D721Med (cell line): Measurements from ENCODE around the gene C17orf113.

Experiments
- DNase-seq: peaks from one replicate; pipeline ENCODE4 v3.0.0; 2011; ENCODE audit warnings: low spot score; ENCODE audit not compliant: insufficient read length
- FAIRE-seq: peaks from 2 replicates; lab custom pipeline; 2011; peaks lifted over from hg19 to GRCh38; lab: Jason Lieb, UNC
- TF ChIP-seq, protein P1 (sequence below): IDR thresholded peaks from 2 replicates; pipeline ENCODE4 v1.5.1; 2012; ENCODE audit warnings: mild to moderate bottlenecking, control low read depth; ENCODE audit not compliant: insufficient read depth; ENCODE audit errors: missing control alignments

The C17orf113 gene

DNA sequence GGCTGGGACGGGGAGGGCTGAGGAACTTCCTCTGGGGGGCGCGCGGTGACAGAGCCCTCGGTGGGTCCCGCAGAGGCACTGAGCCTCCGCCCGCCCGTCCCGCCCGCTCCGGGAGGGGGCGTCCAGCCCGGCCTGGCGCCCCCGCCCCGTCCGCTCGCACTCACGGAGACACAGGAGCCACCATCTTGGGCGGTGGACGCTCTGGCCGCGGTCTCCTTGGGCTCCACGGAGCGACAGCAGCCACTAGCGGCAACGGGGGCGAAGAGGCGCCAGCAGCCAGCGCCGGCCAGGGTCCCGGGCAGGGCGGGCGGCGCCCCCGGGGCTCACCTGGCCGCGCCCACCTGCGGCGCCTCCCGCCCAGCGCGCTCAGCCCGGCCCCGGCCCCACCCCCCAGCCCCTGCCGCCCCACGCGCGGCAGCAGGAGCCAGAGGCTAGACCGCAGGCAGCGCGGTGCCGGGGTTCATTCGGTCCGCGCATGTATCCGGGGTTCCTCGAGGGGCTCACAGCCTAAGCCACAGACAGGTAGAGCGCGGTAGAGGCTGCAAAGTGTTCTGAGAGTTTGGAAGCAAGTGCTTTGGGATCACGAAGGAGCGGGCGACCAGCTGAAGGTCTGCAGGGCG, at the start of gene C17orf113:
C17orf113 (minus strand) TSS at position 209 of the 620 bp plus-strand sequence. CDS start 7,225 bp downstream, outside the sequence.
- peak; percentile 90 for DNase-seq
- TF ChIP-seq, protein P1, sequence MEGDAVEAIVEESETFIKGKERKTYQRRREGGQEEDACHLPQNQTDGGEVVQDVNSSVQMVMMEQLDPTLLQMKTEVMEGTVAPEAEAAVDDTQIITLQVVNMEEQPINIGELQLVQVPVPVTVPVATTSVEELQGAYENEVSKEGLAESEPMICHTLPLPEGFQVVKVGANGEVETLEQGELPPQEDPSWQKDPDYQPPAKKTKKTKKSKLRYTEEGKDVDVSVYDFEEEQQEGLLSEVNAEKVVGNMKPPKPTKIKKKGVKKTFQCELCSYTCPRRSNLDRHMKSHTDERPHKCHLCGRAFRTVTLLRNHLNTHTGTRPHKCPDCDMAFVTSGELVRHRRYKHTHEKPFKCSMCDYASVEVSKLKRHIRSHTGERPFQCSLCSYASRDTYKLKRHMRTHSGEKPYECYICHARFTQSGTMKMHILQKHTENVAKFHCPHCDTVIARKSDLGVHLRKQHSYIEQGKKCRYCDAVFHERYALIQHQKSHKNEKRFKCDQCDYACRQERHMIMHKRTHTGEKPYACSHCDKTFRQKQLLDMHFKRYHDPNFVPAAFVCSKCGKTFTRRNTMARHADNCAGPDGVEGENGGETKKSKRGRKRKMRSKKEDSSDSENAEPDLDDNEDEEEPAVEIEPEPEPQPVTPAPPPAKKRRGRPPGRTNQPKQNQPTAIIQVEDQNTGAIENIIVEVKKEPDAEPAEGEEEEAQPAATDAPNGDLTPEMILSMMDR: peak; percentile 44
- no peak for FAIRE-seq

DNA sequence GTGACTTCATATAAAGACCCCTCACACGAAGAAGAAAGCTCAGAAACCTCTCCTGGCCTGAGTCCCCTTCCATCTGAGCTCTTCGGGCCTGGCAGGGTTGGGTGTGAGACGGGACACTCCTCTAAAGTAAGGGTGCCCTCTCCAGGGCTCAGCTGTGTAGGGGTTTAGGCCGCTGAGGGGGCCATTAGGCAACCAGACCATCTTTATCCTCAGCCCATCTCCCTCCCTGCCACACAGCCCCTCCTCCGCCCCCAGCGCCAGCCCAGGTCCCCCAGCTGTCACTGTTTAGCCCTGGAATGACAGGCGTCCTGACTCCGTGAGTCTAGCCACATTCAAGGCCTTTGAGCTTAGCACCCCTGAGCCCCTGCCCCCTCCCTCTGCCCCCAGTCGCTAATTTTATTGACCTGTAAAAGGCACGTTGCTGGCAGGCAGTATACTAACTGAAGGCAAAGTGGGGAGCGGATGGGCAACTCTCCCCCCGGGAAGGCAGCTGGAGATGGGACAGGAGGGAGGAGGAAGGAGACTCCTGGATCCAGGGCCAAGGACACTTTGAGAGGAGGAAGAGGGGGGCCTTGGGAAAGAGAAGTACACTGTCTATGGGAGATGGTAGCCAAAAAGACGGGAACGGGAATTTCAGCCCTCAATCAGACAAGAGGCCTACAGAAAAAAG, 48.5 kb upstream of the C17orf113 start:
- no peak for FAIRE-seq

DNA sequence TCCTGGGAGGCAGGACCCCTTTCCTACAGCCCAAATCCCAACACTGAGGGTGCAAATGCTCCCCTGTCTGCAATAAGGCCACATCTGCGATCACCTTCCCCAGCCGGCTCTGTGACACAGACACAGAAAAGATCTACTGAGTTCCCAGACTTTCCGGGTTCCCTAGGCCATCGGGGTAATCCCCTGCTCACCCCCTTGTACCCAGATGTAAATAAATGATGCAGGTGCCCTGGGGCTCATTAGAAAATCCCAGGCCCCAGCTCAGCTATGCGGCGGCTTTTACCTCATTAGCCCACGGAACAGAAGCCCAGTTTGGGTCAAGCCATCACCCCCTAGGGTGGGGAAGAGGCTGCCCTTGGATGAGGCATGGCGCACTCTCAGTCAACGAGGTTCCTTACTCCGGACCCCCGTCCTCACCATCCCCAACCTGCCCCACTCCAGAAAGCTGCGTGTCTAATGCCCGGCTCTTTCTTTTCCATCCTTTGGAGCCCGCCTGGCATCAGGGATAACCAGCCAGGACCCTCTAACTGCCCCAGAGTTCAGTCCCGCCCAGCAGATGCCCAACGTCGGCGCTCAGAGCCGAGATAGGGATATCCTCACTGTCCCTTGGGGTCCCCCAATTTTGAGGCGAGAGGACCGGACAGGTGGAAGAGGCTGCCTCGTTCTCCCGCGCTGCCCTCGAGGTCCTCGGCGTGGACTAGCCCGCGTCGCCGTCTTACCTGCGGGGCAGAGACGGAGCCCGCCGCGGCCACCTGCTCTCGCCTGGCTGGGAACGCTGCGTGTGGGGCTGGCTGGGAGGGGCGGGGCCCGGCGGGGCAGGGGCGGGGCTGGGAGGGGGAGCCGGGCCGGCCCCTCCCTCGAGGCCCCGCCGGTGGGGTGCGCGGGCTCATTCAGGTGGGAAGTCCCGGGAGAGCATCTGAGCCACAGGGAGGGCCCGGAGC, 47.6 kb upstream of the C17orf113 start, which contains the start of gene ZNF385C:
ZNF385C (minus strand) TSS at position 783 of the 941 bp plus-strand sequence. CDS start 35,417 bp downstream, outside the sequence.
- TF ChIP-seq, protein P1: no peak
- no peak for FAIRE-seq
- peak; percentile 62 for DNase-seq

More for the DNA sequence above, 48.5 kb upstream of the C17orf113 start:
- DNase-seq: no peak
- TF ChIP-seq, protein P1: no peak

DNA sequence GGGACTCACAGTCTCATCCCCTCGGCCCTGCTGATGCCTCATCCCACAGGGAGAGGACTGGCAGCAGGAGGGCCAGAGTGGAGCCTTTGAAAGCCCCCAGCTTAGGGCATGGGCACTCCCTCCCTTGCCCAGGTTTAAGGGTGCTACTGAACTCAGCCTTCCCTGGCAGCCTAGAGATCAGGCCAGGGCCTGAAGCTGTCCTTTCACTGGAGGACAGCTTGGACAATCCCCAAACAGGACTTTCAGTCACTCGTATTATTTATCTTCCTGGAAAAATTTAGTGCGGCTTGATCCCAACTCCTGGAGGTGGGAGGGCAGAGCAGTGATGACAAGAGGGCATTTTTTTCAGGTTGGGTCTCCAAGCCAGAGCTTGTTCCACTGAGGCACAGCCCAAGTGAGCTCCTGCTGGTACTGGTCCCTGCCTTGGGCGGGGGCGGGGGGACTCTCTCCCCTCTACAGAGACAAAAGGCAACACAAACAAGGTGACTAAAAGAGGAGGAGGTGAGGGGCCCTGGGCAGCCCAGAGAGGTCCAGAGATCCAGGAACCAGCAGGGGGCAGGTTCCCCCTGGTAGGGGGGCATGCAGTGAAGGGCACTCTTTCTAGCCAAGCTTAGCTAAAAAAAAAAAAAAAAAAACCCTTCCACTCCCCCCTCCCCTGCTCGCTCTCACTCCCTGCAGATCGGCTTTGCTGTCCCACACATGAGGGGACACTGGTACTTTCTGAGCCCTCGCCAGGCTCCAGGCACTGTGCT, 46.1 kb upstream of the C17orf113 start:
- no peak for FAIRE-seq
- DNase-seq: no peak
- TF ChIP-seq, protein P1: no peak

DNA sequence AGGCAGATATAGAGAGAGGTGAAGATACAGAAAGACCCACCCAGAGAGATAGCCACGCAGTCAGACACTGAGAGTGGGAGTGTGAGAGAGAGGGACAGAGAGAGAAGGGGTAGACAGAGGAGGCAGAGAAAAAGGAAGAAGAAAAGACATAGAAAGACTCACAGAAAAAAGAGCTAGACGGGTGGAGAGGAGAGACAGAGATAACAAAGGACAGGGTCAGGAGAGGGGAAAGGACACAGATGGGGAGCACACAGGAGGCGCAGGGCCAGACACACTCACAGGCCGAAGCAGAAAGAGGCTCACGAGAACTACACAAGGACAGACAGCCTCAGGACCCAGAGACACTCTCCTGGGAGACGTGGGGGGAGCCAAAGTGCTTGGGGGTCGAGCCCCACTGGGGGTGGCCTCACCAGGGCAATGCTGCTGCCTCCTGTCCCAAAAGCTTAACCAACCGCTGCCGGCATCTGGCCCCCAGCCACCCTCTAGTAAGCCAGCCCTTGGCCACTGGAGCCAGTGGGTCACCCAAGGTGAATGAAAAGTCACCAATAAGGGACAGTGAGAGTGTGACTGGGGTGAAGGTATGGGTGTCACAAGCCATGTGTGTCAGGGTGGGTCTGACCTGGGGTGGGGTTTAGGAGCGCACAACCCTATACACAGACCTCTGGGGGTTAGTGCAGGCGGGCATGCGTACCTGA, 44.1 kb upstream of the C17orf113 start:
- FAIRE-seq (no peak), DNase-seq (no peak)
- TF ChIP-seq, protein P1: no peak

DNA sequence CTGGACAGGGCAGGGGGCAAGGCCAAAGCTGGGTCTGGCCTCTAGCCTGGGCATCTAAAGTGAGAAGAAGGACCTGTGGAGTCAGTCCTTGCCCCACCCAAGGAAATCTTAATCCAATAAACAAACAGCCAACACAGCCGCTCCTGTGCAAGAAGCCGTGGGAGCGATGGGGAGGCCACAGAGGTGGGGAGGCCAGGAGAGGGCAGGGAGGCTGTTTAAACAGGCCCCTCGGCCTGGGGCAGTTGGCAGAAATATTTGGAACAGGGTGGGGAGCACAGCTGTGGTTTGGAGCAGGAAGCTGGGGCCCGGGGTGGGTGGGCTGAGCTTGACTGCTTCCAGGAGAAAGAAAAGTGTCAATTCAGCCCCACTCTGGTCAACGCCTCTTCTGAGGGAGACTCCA, 42.5 kb upstream of the C17orf113 start:
- no peak for FAIRE-seq

More for the DNA sequence above, 42.5 kb upstream of the C17orf113 start:
- DNase-seq: no peak
- TF ChIP-seq, protein P1: no peak
